ENCODE data around the gene SPHK1. TPM values are rescaled to one million over a fixed set of nuclear protein-coding genes. Genes with fewer than 3 reads are reported as not detected.

SPHK1 gene
- total and polyA plus RNA-seq, 2 donors (not counting 3 experiments of a cell fraction or from before 2014, with no cell fraction given): 85.6 to 97.4 TPM

DNA sequence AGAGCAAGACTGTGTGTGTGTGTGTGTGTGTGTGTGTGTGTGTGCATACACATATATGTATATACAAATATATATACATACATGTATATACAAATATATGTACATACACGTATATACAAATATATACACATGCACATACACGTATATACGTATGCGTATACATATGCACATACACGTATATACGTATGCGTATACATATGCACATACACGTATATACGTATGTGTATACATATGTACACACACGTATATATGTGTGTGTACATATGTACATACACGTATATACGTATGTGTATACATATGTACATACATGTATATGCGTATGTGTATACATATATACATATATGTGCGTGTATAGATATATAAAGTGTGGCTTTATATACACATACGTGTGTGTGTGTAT, 31.4 kb downstream of the SPHK1 start:
- Histone ChIP-seq H2AFZ (ENCODE audit: low read depth, low read length) (no peak overlapping the region), H3K9me1 (replicated peaks; ENCODE audit: control insufficient read depth, extremely low read depth, insufficient read depth, low read length) (no peaks in the 10 kb centered on the region), H3K27ac (ENCODE audit: insufficient read depth, low read depth, low read length) (no peak overlapping the region), H3K4me1 (ENCODE audit: control insufficient read depth, extremely low read depth, insufficient read depth, low read length) (no peaks in the 10 kb centered on the region), H3K4me2 (ENCODE audit: insufficient read depth, low read length) (no peak overlapping the region), H3K9ac (replicated peaks; ENCODE audit: extremely low read depth, insufficient read depth, low read length) (no peak overlapping the region), H3K27me3 (ENCODE audit: control insufficient read depth in 2 of 2, insufficient read depth in 2 of 2, low read length in 2 of 2) (no peaks in the 10 kb centered on the region), H3K9me3 (replicated peaks; ENCODE audit: control insufficient read depth, insufficient read depth, low read length) (no peaks in the 10 kb centered on the region), H3K36me3 (ENCODE audit: control insufficient read depth in 2 of 2, extremely low read depth in 1 of 2, insufficient read depth in 2 of 2, low read length in 2 of 2) (peaks cover 0 to 3% of the 10 kb centered on the region in 2 experiments), H3K4me3 (replicated peaks in 1 of 3; ENCODE audit: insufficient read depth in 1 of 3, low read depth in 1 of 3, low read length in 3 of 3) (no peak overlapping the region), H4K20me1 (replicated peaks; ENCODE audit: control insufficient read depth, extremely low read depth, insufficient read depth, low read length) (no peaks in the 10 kb centered on the region), H3K79me2 (ENCODE audit: control insufficient read depth, insufficient read depth, low read length) (peaks cover 13% of the 10 kb centered on the region)
- ChIA-PET CTCF (interaction anchor here (1.7 to 9.1 kb wide), 3 partner anchors 11 to 40 kb away, joined by 8 to 319 read pairs (median 10); partner anchors contain the start of gene UBE2O), POLR2A (no interaction called here)
- no TSS peak for BruUV-seq (replicated peaks)
- FAIRE-seq (no peak), DNase-seq (ENCODE audit: low read depth, low spot score) (no peak)
- TF ChIP-seq GATA2 (IDR thresholded peaks at IDR 0.05; ENCODE audit: insufficient read depth, insufficient read length, low read depth, low read length) (no peak), MYC (IDR thresholded peaks at IDR 0.05; ENCODE audit: low read depth, low read length) (no peak), JUN (IDR thresholded peaks at IDR 0.05; ENCODE audit: borderline replicate concordance, insufficient read depth, insufficient read length, low read depth) (no peak), EZH2 (IDR thresholded peaks at IDR 0.05; ENCODE audit: borderline replicate concordance, low read depth, low read length, severe bottlenecking) (no peak), FOS (IDR thresholded peaks at IDR 0.05; ENCODE audit: borderline replicate concordance, insufficient read depth, low read length) (no peak), CTCF (IDR thresholded peaks at IDR 0.05; ENCODE audit: extremely low read depth in 1 of 2, insufficient read depth in 1 of 2, low read depth in 1 of 2, low read length in 2 of 2) (no peak), POLR2AphosphoS5 (IDR thresholded peaks at IDR 0.05; ENCODE audit: insufficient read depth, low read depth, low read length) (no peak), POLR2A (IDR thresholded peaks at IDR 0.05; ENCODE audit: low read depth, low read length) (no peak)
- TF ChIP-seq, protein P1, sequence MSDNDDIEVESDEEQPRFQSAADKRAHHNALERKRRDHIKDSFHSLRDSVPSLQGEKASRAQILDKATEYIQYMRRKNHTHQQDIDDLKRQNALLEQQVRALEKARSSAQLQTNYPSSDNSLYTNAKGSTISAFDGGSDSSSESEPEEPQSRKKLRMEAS (IDR thresholded peaks at IDR 0.05; ENCODE audit: insufficient read depth, insufficient read length): no peak
- intact Hi-C loops (cut with micrococcal nuclease): no loop called here
- dilution Hi-C loops (cut with MboI; ENCODE audit: extremely low pct_ligation_motif_present, low sequenced_read_pairs): no loop called here

Data from endothelial cell of umbilical vein (primary cell).